SKM-1 treated with dmso at 0.1 percent for 144 hours (cell line): ENCODE data around the gene CNTROB.

Experiments used
- DNase-seq: peaks from one replicate; lab custom pipeline; 2025; ENCODE audit not compliant: unreplicated experiment; lab: John Stamatoyannopoulos, UW

The CNTROB gene

GRCh38 chr17:7931709-7932482 lies at the start of gene CNTROB, which contains the start of gene TRAPPC1:
CNTROB (plus strand) TSS chr17:7932206; CDS start chr17:7933080, 874 bp downstream.
TRAPPC1 (minus strand) TSS chr17:7931946; CDS start chr17:7931829, 117 bp downstream.
- DNase-seq, result peak; percentile 93

GRCh38 chr17:7882629-7883028 lies 49.4 kb upstream of the CNTROB start:
- DNase-seq, result no peak

GRCh38 chr17:7883781-7884386 lies 48.1 kb upstream of the CNTROB start:
- no peak for DNase-seq

GRCh38 chr17:7884581-7885366 lies 47.2 kb upstream of the CNTROB start:
- no peak for DNase-seq

- DNase-seq, result no peak
Observed at GRCh38 chr17:7885367-7886226, 46.4 kb upstream of the CNTROB start.

GRCh38 chr17:7886227-7887037 lies 45.6 kb upstream of the CNTROB start:
- DNase-seq, result no peak

GRCh38 chr17:7887038-7887481 lies 44.9 kb upstream of the CNTROB start:
- DNase-seq, result no peak

GRCh38 chr17:7887482-7888183 lies 44.4 kb upstream of the CNTROB start:
- peak; percentile 19 for DNase-seq

GRCh38 chr17:7888184-7888920 lies 43.7 kb upstream of the CNTROB start, which contains the start of gene CHD3:
CHD3 (plus strand) TSS chr17:7888789; CDS start chr17:7889001, 212 bp downstream.
- no peak for DNase-seq

- no peak for DNase-seq
Observed at GRCh38 chr17:7889166-7889955, 42.6 kb upstream of the CNTROB start.

- no peak for DNase-seq
Observed at GRCh38 chr17:7893187-7893880, 38.7 kb upstream of the CNTROB start.

GRCh38 chr17:7894226-7894625 lies 37.8 kb upstream of the CNTROB start:
- no peak for DNase-seq

GRCh38 chr17:7894866-7895265 lies 37.1 kb upstream of the CNTROB start:
- no peak for DNase-seq

- DNase-seq, result no peak
Observed at GRCh38 chr17:7897090-7897489, 34.9 kb upstream of the CNTROB start.

- no peak for DNase-seq
Observed at GRCh38 chr17:7897773-7898172, 34.2 kb upstream of the CNTROB start.

- DNase-seq, result no peak
Observed at GRCh38 chr17:7903154-7904103, 28.6 kb upstream of the CNTROB start.
